ENCODE results near the gene TTC27.

TTC27 gene

DNA sequence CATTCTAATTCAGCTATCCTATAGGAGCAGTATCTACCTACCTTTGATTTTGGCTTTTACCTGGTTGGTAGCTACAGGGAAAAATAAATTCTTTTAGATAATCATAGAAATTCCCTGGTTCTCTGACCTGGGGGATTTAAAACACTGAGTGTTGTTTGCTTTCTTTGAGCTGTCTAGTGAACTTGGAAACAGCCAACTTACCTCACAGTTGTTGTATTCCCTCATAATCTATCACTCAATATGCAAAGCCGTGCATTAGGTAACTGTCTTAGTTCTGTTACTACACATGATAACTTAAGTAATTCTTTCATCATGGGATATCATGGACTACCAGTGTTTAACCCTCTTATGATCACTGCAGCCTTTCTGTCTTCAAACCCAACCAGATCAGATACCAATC is 127.8 kb downstream of the TTC27 start:
- DNase-seq (ENCODE audit: low read depth): no peak

- DNase-seq (ENCODE audit: low read depth): no peak
Measured at GRCh38 chr2:32756074-32756727, 128.4 kb downstream of the TTC27 start.

GRCh38 chr2:32758232-32758631 is 130.4 kb downstream of the TTC27 start:
- no peak for DNase-seq (ENCODE audit: low read depth)

DNA sequence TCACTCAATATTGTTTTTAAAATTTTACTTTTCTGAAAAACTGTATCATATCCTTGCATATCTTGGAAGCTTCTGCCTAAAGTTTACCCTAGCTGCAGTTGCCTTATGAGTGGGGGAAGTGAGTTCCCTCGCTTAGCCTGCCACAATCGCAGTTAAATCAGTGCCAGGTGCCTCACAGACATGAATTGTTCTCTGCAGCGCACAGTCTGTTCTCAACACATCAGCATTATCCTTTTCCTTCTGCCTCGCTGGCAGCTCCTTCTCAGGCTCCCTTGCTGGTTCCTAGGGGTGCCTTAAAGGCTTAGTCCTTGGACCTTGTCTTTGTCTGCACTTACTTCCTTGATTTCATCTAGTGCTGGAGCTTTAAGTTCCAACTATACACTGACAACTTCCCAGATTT is 132.8 kb downstream of the TTC27 start:
- DNase-seq (ENCODE audit: low read depth): no peak

DNA sequence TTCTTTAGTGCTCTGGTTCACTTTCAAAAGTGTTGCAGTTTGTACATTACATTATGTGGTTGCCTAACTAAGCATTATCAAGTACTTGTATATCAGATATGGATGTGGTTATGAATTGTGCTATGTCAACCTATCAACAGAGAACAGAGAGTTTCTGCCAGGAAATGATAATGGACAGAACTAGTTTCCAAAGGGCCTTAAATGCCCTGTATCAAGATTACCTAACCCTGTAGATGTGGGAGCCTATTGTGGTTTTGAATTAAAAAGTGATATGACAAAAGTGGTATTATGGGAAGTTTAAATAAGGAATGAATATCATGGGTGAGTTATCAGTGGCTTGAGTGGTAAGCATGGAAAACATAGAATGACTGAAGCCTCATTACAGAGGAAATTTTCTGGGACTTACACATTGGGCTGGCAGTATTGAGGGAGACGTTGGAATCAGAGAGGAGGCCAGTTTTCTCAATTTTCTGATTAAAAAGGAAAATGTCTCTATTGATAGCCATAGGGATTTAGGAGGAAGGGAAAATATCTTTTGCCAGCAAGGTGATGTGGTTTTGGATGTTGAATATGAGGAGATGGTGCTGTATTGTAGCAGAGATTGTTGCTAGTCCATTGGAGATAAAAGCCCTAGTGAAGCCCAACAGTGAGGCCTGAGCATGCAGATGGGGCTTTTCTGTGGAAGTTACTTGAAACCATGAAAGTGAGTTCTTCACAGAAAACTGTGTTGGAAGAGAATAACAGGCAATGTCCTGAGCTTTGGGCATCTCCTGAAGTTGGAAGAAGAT is 140.7 kb downstream of the TTC27 start:
- no peak for DNase-seq (ENCODE audit: low read depth)

DNA sequence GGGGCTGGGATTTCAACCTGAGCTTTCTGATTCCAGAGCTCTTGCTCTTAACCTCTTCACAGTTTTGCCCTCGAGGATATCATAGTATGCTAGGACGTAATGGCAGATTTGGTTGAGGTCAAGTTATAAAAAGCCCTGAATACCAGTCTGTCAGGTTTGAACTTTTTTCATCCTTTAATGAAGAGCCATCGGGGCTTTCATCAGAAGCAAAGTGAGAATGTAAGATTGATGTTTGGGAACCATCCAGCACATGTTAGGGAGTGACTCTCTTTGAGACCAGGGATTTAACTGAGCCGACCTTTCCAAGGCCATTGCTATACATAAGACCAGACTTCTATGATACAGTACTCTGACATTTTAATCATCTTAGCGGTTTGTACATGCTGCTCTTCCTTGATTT is 142.5 kb downstream of the TTC27 start:
- no peak for DNase-seq (ENCODE audit: low read depth)

DNA sequence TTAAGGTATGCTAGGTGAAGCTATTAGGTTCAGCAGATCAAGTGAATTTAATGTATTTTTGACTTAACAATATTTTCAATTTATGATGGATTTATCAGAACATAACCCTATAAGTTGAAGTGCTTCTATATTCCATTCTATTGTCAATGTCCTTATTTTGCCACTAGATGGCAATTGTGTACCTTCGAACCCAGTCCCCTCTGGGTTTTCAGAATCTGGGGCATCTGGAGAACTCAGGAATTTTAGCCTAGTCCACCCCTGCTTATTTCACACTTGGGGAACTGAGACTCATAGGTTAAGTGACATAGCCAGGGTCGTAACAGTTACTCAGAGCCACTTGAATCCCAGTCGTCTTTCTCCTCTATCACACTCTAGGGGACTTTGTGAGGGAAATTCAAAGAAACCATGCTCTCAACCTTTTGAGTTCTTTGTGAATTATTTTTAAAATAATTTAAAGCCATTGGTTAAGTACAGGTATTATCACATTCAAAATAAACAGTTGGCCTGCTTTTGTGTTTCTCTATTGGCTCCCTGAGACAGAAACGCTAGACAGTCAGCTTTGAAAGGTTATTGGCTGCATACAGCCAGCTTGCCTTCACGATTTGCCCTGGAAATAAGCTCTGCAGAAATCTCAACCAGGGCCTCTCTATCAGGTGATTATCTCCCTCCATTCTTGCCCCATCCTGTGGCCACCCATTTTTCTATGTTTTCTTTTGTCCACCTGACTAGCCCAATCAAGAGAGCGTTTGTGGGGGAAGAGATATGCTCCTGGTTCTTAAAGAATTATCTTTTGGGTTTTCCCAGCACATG is 145.0 kb downstream of the TTC27 start:
- DNase-seq (ENCODE audit: low read depth): peak; percentile 47

- DNase-seq (ENCODE audit: low read depth): no peak
Measured at GRCh38 chr2:32773448-32773808, 145.6 kb downstream of the TTC27 start.

- no peak for DNase-seq (ENCODE audit: low read depth)
Measured at GRCh38 chr2:32775954-32776353, 148.1 kb downstream of the TTC27 start.

- no peak for DNase-seq (ENCODE audit: low read depth)
Measured at GRCh38 chr2:32777714-32778113, 149.9 kb downstream of the TTC27 start.

- DNase-seq (ENCODE audit: low read depth): no peak
Measured at GRCh38 chr2:32780961-32781360, 153.1 kb downstream of the TTC27 start.

DNA sequence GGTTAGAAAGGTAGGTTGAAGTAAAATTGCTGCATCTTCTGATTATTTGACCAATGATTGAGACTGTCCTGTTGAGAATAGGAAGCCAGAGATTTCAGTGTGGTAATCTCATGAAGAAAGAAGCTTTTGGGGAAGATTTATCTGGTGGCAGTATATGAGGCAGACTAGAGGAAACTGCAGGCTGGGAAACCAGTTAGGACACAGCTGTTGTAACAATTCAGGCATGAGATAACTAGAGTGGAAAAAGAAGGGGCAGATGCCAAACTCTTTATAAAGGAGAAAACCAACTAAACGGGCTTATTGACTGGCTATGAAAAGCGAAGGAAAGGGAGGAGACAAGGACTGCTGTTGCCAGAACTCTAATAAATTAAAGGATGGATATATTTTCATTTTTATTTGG is 155.6 kb downstream of the TTC27 start:
- DNase-seq (ENCODE audit: low read depth): no peak

DNA sequence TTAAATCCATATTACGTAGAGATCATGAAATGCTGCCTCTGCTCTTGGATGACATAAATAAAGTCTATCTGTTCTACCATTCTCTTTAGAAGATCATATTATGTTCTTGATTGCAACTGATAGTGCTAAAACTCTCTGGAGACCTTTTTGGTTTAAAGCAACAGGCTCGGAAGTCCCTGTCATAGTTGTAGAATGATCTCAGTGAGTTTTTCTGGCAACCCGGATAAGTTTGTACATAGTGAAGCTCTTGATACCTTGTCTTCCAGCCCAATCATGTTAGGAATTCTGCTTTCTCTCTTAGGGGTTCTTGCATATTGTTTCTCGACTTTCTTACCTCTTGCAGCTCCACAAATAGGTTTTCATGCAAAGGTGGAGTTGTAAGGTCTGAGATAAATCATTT is 156.1 kb downstream of the TTC27 start:
- no peak for DNase-seq (ENCODE audit: low read depth)

DNA sequence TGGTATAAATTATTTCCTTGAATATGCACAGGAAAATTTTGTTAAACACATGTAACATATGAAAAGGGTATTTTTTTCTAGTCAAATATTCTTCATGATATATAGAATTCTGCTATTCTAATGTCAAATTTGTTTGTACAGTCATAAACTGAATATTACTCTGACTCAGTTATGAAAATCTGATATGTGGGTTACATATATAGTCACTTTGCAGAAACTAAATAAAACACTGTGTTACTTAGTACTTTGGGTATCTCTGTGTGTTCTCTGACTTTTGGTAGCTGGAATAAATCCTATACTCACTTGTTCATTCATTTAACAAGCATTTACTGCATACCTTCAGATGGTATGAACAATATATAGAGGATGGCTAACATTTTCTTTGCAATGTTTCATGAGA is 159.4 kb downstream of the TTC27 start:
- DNase-seq (ENCODE audit: low read depth): no peak

- no peak for DNase-seq (ENCODE audit: low read depth)
Measured at GRCh38 chr2:32788114-32788513, 160.3 kb downstream of the TTC27 start.

DNA sequence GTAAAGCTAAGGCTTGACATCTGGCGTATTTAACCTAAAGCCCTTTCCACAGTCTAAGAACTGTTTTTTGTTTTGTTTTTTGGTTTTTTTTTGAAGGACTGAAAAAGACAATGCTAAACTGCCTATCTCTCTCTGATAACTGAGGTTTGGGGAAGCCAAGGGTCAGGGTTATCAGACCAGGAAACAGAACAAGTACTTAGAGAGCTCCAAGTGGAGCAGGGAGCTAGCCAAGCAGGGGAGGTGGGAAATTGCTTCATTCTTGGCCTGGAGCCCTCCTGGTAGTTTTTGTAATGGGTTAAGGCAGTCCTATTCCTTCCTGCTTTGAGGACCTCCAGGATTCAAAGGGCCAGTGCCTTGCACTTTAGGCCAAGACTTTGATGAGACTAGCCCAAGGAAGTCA is 164.6 kb downstream of the TTC27 start:
- no peak for DNase-seq (ENCODE audit: low read depth)

- DNase-seq (ENCODE audit: low read depth): no peak
Measured at GRCh38 chr2:32798829-32799228, 171.0 kb downstream of the TTC27 start.

DNA sequence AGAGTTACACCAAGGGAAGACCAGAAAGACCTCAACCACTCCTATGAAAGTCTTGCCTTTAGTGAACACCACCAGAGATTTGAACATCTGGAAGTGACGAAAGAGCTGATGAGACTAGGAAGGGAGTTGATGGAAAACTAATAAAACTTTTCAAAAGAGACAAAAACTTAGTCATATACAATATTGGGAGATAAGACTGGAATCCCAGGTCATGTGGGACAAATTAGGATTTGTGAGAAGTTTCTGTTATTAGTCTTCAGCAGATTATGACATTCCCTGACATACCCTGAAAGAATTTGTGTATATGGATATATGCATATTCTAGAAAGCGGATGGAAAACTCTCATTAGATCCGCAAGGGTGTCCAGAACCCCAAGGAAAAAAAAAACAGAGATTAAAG is 173.9 kb downstream of the TTC27 start:
- DNase-seq (ENCODE audit: low read depth): no peak

- no peak for DNase-seq (ENCODE audit: low read depth)
Measured at GRCh38 chr2:32802877-32803276, 175.0 kb downstream of the TTC27 start.

DNA sequence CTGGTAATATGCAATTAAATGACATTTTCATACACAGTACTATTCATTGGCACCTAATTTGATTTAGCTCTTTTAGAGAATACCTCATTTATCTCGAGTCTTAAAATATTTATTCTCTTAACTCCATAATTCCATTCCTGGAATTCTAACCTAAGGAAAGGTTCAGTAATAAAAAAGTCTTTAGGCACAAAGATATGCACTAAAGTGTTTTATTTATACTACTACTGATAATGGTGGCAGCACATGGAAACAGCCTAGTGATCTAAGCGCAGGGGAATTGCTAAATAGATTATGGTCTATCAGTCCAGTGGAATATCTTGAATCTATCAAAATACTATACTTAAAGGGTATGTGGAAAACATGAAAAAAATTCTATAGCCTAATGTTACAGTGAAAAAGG is 176.4 kb downstream of the TTC27 start:
- no peak for DNase-seq (ENCODE audit: low read depth)

GRCh38 chr2:32805104-32806095 is 177.6 kb downstream of the TTC27 start:
- no peak for DNase-seq (ENCODE audit: low read depth)

GRCh38 chr2:32806857-32807256 is 179.0 kb downstream of the TTC27 start:
- no peak for DNase-seq (ENCODE audit: low read depth)
